PFSK-1 (cell line): ENCODE results near the gene SEMA4B.
A peak's percentile ranks its signal among the peaks of the same experiment; 100 is the strongest.

ENCODE experiments used
- FOXP2 ChIP-seq: optimal IDR thresholded peaks from 2 replicates; pipeline ENCODE3; 2011; ENCODE audit warnings: borderline replicate concordance, control low read depth, inconsistent platforms; ENCODE audit not compliant: insufficient read depth; ENCODE audit errors: extremely low read length, extremely low read depth
- POLR2AphosphoS5 ChIP-seq: IDR thresholded peaks from 2 replicates; pipeline ENCODE4 v1.6.1; 2012; ENCODE audit warnings: low read depth, mild to moderate bottlenecking, control low read depth, low read length, moderate library complexity
- REST ChIP-seq, 2 experiments: IDR thresholded peaks; 2 replicates each; pipeline versions ENCODE4 v1.6.1 to v1.8.0; 2011 to 2012; ENCODE audit warnings: low read depth in 2 of 2, low read length in 2 of 2, control low read depth in 1 of 2, inconsistent platforms in 1 of 2, mild to moderate bottlenecking in 1 of 2, moderate library complexity in 1 of 2; ENCODE audit not compliant: insufficient read depth in 1 of 2
- SIN3A ChIP-seq: IDR thresholded peaks from 2 replicates; pipeline ENCODE4 v1.6.1; 2012; ENCODE audit warnings: mild to moderate bottlenecking, low read length, moderate library complexity, borderline replicate concordance; ENCODE audit not compliant: insufficient read depth
- TAF1 ChIP-seq: IDR thresholded peaks from 2 replicates; pipeline ENCODE4 v1.6.1; 2012; ENCODE audit warnings: low read length, control low read depth, borderline replicate concordance; ENCODE audit not compliant: insufficient read depth

Gene SEMA4B

GRCh38 chr15:90239371-90239770 lies 38.2 kb downstream of the SEMA4B start:
- TF ChIP-seq POLR2AphosphoS5, result no peak
- TF ChIP-seq SIN3A, result no peak
- no peak for TF ChIP-seq TAF1
- no peak for TF ChIP-seq FOXP2
- TF ChIP-seq REST (IDR thresholded peaks at IDR 0.05; ENCODE audit: insufficient read depth in 1 of 2, low read depth in 2 of 2, low read length in 2 of 2), result no peak

GRCh38 chr15:90240856-90241255 lies 39.7 kb downstream of the SEMA4B start:
- TF ChIP-seq TAF1, result no peak

GRCh38 chr15:90241343-90242192 lies 40.4 kb downstream of the SEMA4B start:
- TF ChIP-seq POLR2AphosphoS5 (no peak), SIN3A (no peak), TAF1 (no peak), FOXP2 (no peak), REST (IDR thresholded peaks at IDR 0.05; ENCODE audit: insufficient read depth in 1 of 2, low read depth in 2 of 2, low read length in 2 of 2) (no peak)

- no peak for TF ChIP-seq FOXP2
- TF ChIP-seq SIN3A, result no peak
- no peak for TF ChIP-seq POLR2AphosphoS5
- TF ChIP-seq TAF1, result no peak
Measured at GRCh38 chr15:90243943-90244639, 43.0 kb downstream of the SEMA4B start.

GRCh38 chr15:90248789-90249202 lies 47.7 kb downstream of the SEMA4B start:
- TF ChIP-seq SIN3A, result no peak
- no peak for TF ChIP-seq POLR2AphosphoS5
- no peak for TF ChIP-seq FOXP2
- no peak for TF ChIP-seq REST (IDR thresholded peaks at IDR 0.05; ENCODE audit: insufficient read depth in 1 of 2, low read depth in 2 of 2, low read length in 2 of 2)
- TF ChIP-seq TAF1, result no peak

GRCh38 chr15:90249203-90249863 lies 48.2 kb downstream of the SEMA4B start, which contains the start of gene TTLL13:
Gene TTLL13, plus strand, starts transcription at chr15:90249556. Its CDS starts 1,075 bp downstream, at chr15:90250631.
- TF ChIP-seq FOXP2 (peak; percentile 68), REST (IDR thresholded peaks at IDR 0.05; ENCODE audit: insufficient read depth in 1 of 2, low read depth in 2 of 2, low read length in 2 of 2) (no peak), SIN3A (peak; percentile 86; the same call in 1 of the 2 replicates), TAF1 (no peak), POLR2AphosphoS5 (no peak)
